GM21529 (cell line): ENCODE measurements around the gene NR2F2.
A peak's percentile ranks its signal among the peaks of the same experiment; 100 is the strongest.

Experiments
- ATAC-seq: cut with Tn5 transposase; IDR thresholded peaks from one replicate; pipeline ENCODE4 v1.9.1; 2021; ENCODE audit not compliant: unreplicated experiment

The NR2F2 gene

DNA sequence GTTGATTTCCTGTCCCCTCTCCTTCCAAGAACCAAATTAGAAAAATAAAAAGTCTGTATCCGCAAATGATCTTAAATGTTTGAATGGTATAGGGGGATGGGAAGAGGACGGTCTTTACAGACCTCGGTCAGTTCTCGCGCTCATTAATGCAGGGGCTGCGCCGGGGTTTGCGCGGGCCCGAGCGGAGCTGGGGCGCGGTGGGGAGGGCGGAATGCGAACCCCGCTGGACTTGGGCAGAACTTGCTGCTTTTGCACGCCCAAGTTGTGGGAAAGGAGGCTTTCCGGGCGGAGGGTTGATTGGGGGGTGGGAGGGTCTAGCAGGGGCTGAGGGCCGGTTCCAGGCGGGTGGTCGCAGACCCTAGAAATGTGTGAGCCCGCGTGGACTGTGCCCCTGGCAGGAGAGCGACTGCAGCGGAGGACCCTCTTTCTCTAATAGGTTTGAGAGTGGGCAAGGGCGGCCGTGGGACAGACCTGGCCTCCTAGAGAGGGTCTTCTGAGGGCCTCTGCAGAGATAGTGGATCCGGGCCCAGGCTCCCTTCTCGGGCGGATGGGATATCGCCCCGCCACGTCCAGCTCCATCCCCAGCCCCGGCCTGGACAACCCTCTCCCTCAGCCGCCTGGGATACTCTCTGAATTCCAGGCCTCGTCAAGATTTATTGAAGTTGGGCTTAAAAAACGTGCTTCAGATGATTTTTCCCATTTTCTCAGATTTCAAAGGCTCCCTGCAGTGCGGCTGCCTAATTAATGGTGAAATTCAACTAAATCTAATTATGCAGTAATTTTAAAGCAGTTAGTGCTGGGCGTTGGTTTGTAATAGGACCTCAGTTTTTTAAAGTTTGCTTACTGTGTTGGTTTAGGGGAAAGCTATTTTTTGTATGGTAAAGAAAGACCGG is 11.3 kb downstream of the NR2F2 start:
- no peak for ATAC-seq

- ATAC-seq = no peak
Measured at GRCh38 chr15:96342406-96343112, 12.1 kb downstream of the NR2F2 start.

DNA sequence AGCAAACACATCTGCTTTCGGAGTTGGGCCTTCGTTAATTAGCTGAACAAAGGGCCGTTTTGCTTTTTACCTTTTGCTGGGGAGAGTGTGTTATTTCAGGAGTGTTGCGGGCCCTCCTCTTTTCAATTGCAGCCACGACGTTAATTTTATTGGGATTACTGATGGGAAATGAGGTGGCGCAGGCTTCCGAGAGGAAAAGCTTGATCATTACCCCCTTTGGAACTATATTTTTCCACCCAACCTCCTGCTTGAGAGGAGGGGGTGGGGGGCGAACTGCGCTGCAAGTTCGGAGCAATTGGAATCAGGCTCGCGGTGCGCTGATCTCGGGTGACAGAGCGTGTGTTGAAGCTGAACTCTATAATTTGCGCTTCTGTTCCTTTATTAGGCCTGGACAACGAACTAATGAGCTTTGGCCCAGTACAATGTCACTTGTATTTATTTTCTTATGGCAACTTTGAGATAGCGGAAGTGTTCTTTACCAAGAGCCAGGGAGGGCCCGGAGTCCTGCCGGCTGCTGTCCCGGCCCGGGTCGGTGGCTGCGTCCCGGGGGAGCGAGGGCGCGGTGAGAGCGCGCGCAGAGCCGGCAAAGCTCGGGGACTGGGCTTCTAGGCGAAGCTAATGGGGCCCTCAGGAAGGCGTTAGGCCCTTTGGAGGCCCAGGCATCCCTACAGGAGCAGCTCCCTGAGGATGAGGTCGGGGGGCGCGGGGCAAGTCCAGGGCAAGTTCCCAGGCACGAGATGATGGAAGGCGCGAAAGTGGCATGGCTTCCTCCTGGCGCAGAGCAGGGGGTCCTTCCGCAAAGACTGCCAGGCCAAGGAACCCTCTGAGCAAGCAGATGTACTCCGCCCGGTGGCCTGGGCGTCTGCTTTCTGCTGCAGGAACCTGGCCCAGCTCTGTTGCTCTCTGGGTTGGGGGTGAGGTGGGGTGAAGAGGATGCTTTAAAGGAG is 12.9 kb downstream of the NR2F2 start:
- no peak for ATAC-seq

- ATAC-seq = no peak
Measured at GRCh38 chr15:96344060-96344705, 13.7 kb downstream of the NR2F2 start.

DNA sequence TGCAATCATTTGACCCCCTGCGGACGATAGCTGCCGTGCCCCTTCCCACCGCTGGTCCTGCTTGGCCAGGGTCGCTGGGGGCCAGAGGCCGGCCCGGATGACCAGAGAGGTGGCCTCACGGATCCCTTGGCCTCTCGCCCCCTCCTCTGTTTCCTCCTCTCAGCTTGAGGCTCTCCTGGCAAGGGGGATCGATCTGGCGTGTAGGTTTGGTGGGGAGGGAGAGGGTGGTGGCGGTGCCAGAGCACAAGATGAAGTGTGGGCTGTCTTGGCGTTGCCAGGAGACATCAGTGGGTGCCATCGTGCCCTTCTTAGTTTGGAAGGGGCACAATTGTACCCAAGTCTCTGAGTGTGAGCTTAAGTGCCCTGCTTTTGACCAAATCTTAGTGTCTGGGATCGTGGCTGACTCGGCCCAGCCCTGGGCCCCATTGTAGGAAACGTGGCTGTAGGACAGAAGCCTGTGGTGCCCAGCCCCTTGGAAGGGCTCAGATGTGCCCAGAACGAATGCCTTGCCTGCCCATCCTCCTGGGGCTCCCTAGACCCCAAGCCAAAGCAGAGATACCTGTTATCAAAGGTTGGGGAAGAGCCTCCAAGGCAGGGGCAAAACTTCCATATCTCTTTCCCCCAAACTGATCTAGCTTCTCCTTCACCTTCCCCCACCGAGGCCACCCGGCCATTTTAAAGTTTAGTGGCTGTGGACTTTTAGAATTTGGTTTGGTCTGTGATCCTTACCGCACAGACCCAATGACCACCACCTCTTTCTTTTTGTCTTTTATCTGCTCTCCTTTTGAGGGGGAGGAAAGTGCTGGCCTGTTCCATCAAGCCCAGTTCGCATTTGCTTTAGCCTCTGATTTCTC is 14.4 kb downstream of the NR2F2 start:
- no peak for ATAC-seq

DNA sequence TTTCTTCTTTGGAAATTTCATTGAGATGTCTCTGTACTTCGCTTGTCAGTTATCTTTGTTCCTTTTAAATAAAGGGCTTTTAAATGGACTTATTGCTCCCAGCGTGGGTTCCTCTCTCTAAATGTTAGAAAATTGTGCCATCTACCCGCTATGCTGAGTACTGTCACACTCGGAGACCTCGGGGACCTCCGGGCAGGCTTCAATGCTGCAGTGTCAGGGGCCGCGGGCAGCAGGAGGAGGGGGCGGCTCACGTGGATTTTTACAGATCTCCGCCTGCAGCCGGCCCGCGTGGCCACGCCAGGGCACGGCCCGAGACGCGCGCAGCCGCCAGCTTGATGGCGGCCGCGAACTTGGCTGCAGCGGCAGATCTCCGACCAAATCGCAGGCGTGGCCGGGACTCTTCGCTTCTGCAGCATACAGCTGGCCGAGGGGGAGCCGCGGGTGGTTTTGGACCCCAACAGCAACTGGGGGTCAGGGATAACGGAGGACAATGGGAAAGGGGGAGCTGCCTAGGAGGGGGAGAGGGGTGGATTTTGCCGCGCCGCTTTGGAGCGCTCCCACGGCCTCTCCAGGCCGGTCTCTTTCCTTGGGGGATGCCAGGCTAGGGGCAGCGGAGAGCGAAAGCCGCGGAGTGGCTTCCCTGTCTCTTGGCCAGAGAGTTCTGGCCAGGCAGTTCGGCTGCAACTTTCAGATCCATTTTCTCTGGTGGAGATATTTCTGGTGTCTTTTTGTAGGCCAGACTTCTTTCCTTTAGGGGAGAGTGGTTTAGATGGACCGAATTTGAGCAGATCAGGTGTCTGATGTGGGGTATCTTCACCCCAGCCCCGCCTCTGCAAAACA is 15.3 kb downstream of the NR2F2 start:
- ATAC-seq = peak; percentile 57

- ATAC-seq = no peak
Measured at GRCh38 chr15:96346409-96346970, 16.0 kb downstream of the NR2F2 start.

- no peak for ATAC-seq
Measured at GRCh38 chr15:96347181-96348111, 16.9 kb downstream of the NR2F2 start.

- ATAC-seq = no peak
Measured at GRCh38 chr15:96348112-96349027, 17.9 kb downstream of the NR2F2 start.

DNA sequence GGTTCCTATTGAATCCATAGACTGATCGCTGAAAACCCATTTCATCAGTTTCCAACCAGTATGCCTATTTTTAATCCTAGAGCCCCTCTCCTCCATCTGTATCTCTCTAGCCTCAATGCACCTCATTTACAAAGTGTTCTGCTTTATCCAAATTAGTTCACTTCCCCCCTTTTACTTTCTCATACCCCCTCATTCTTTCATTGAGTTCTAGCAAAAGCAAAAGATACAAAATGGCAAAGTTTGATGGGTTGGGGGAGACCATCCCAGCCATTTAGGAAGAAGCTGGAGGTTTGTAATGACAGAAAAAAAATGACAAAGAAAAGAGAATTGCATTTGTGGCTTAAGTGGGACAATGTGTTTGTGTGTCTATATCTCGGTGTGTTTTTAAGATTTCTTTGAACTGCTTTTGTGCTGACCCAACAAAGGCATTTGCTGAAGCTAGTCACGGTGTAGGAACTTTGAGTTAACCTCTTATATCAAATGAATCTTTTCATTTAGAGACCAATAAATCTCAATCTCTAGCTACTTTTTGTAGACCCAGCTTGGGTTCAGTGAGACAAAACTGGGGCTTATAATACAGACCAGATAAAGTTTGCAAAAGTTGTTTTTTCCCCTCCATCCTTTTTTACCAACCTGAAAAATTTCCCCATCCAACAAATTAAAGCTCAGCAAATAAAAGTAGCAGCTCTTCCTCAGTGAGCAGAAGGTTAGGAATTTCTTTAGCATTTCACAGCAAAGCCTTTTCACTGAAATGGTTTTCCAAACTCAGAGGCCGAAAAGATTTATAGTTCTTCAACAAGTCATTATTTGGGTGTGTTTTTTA is 18.7 kb downstream of the NR2F2 start:
- ATAC-seq = no peak

DNA sequence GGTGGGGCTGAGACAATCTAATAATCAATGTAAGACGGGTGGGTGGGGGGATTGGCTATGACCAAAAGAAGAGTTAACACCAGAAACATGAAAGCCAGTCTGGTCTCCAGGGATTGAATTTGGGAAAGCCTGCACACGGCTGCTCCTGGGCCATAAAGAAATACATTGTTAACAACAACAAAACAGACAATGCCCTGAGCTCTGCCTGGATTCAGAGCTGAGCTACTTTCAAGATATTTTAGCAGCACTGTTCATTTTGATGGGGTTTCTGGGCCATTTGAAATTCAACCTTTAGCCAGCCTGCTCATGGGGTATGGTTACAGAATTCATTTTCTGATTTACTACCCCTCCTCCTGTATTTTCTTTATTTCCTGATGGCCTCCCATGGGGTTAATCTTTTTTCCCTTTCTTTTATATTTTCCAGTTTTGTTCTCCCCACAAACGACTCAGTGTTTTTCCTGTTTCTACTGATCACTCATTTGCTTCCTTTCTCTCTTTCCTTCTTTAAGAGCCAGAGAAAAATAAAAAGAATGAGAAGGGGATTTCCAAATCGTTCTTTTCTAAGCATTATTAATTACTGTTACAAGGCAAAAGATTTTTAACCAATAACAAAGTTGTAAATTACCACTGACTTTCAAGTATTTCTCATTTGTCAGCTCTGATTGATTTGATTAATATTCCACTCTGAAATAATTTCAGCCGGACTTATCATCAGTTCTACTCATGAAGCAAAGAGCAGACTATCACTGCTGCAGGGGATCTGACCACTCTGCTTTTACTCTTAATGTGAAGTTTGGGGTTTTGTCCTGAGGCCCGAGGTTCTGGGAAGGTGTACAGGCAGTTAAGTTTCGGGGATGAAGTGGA is 19.6 kb downstream of the NR2F2 start:
- ATAC-seq = no peak

- ATAC-seq = no peak
Measured at GRCh38 chr15:96350934-96351724, 20.6 kb downstream of the NR2F2 start.

DNA sequence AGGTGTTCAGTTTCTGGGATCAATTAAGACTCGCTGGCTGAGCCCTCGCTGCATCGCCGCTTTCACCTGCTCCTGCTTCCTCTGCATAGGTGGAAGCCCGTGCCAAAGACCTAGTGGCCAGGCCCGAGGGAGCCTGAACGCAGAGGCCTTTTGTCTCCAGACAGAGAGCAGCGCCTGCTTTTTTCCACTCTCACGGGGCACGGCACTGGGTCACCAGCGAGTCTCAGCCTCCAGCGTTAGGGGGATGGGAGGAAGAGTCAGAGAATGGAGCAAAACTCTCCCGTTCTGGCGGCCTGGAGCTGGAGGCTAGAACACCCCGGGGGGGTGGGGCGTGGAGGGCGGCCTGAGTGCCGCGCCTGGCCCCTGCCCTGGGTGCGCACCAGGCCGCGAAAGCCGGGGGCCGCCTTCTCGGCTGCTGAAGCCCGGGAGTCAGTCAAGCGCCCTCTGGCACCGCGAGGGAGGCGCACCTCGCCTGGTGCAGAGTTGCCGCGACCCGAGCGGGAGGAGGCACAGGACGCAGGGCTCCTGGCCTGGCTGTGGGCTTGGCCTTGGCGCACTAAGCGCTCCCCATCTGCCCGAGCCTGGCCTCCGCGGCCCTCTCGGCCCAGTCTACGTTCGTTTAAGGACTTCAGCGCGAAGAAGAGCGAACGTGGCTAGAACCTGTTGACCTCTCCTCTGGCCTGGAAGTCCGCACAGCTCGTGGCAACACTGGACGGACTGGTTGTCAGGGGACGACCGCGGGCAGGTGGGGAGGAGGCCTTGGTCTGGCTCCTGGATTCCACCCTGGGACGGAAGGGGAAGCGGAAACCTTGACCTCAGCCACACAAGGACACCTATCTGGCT is 21.5 kb downstream of the NR2F2 start:
- ATAC-seq = no peak
